ENCODE measurements around the gene HNRNPA2B1.
"Not testable (repeated sequence)": the region's sequence is repeated elsewhere in the genome, so short reads cannot be mapped to it uniquely, and the experiment has no call there.

HNRNPA2B1 gene

GRCh38 chr7:26183545-26184280, 16.8 kb downstream of the HNRNPA2B1 start:
- DNase-seq = no peak

- no peak for DNase-seq
Measured at GRCh38 chr7:26182706-26183105, 17.8 kb downstream of the HNRNPA2B1 start.

- no peak for DNase-seq
Measured at GRCh38 chr7:26182283-26182682, 18.3 kb downstream of the HNRNPA2B1 start.

GRCh38 chr7:26181474-26182227, 18.9 kb downstream of the HNRNPA2B1 start:
- no peak for DNase-seq

- no peak for DNase-seq
Measured at GRCh38 chr7:26180792-26181198, 19.8 kb downstream of the HNRNPA2B1 start.

GRCh38 chr7:26179826-26180497, 20.6 kb downstream of the HNRNPA2B1 start:
- DNase-seq = no peak

- DNase-seq = no peak
Measured at GRCh38 chr7:26179422-26179821, 21.1 kb downstream of the HNRNPA2B1 start.

GRCh38 chr7:26178272-26178960, 22.1 kb downstream of the HNRNPA2B1 start:
- DNase-seq = no peak

- not testable (repeated sequence) for DNase-seq
Measured at GRCh38 chr7:26177269-26177668, 23.3 kb downstream of the HNRNPA2B1 start.

GRCh38 chr7:26176696-26177095, 23.9 kb downstream of the HNRNPA2B1 start:
- not testable (repeated sequence) for DNase-seq

- not testable (repeated sequence) for DNase-seq
Measured at GRCh38 chr7:26175903-26176302, 24.6 kb downstream of the HNRNPA2B1 start.

- no peak for DNase-seq
Measured at GRCh38 chr7:26172048-26172447, 28.5 kb downstream of the HNRNPA2B1 start.

GRCh38 chr7:26171601-26172000, 28.9 kb downstream of the HNRNPA2B1 start:
- no peak for DNase-seq

GRCh38 chr7:26170663-26171062, 29.9 kb downstream of the HNRNPA2B1 start:
- no peak for DNase-seq

GRCh38 chr7:26169271-26169670, 31.3 kb downstream of the HNRNPA2B1 start:
- no peak for DNase-seq

GRCh38 chr7:26168458-26169023, 32.0 kb downstream of the HNRNPA2B1 start:
- DNase-seq = no peak

GRCh38 chr7:26167303-26167934, 33.1 kb downstream of the HNRNPA2B1 start:
- no peak for DNase-seq

- DNase-seq = no peak
Measured at GRCh38 chr7:26166684-26167266, 33.8 kb downstream of the HNRNPA2B1 start.

GRCh38 chr7:26165950-26166683, 34.4 kb downstream of the HNRNPA2B1 start:
- no peak for DNase-seq

- DNase-seq = not testable (repeated sequence)
Measured at GRCh38 chr7:26163804-26164203, 36.7 kb downstream of the HNRNPA2B1 start.

GRCh38 chr7:26162431-26162830, 38.1 kb downstream of the HNRNPA2B1 start:
- DNase-seq = no peak

Measured in NCI-H774 (cell line).